ENCODE measurements around the gene MAP4K1.

Gene MAP4K1

DNA sequence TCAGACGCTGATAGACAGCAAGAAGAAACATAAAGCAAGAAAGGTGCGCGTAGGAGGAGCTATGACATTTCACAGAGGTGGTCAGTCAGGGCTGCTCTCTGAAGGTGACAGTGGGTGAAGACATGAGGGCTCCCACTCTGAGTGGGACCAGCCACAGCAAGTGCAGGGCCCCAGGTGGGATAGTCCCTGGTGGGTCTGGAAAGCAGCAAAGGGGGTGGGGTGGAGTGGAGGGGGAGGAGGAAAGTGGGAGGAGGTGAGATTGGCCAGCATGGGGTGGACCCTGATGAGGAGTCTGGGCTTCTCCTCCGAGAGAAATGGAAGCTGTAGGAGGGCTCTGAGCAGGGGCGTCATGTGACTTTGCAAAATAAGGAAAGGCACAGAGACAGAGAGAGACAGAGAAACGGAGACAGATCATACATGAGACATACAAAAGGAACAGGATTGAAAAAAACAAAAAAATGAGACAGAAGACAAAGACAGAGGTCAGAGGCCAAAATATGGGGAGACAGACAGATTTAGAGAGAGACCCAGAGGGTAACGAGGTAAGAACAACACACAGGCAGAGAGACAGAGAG lies 2.7 kb downstream of the MAP4K1 start:
- no peak for TF ChIP-seq ZNF70 (CRISPR knock-in tag; IDR thresholded peaks at IDR 0.05)
- no peak for TF ChIP-seq GLIS3 (CRISPR knock-in tag; IDR thresholded peaks at IDR 0.05)
- no peak for TF ChIP-seq RARB (CRISPR knock-in tag; IDR thresholded peaks at IDR 0.05)
- no peak for TF ChIP-seq ZNF565 (CRISPR knock-in tag; conservative IDR thresholded peaks at IDR 0.05; ENCODE audit: low read depth)
- TF ChIP-seq, protein P1, sequence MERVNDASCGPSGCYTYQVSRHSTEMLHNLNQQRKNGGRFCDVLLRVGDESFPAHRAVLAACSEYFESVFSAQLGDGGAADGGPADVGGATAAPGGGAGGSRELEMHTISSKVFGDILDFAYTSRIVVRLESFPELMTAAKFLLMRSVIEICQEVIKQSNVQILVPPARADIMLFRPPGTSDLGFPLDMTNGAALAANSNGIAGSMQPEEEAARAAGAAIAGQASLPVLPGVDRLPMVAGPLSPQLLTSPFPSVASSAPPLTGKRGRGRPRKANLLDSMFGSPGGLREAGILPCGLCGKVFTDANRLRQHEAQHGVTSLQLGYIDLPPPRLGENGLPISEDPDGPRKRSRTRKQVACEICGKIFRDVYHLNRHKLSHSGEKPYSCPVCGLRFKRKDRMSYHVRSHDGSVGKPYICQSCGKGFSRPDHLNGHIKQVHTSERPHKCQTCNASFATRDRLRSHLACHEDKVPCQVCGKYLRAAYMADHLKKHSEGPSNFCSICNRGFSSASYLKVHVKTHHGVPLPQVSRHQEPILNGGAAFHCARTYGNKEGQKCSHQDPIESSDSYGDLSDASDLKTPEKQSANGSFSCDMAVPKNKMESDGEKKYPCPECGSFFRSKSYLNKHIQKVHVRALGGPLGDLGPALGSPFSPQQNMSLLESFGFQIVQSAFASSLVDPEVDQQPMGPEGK (CRISPR knock-in tag; IDR thresholded peaks at IDR 0.05; ENCODE audit: borderline replicate concordance) = no peak
- TF ChIP-seq, protein P2, sequence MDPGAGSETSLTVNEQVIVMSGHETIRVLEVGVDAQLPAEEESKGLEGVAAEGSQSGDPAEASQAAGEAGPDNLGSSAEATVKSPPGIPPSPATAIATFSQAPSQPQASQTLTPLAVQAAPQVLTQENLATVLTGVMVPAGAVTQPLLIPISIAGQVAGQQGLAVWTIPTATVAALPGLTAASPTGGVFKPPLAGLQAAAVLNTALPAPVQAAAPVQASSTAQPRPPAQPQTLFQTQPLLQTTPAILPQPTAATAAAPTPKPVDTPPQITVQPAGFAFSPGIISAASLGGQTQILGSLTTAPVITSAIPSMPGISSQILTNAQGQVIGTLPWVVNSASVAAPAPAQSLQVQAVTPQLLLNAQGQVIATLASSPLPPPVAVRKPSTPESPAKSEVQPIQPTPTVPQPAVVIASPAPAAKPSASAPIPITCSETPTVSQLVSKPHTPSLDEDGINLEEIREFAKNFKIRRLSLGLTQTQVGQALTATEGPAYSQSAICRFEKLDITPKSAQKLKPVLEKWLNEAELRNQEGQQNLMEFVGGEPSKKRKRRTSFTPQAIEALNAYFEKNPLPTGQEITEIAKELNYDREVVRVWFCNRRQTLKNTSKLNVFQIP (CRISPR knock-in tag; IDR thresholded peaks at IDR 0.05; ENCODE audit: borderline replicate concordance, low read depth) = no peak
- no peak for TF ChIP-seq ZFP3 (CRISPR knock-in tag; IDR thresholded peaks at IDR 0.05)
- no peak for TF ChIP-seq ZC3H10 (CRISPR knock-in tag; IDR thresholded peaks at IDR 0.05)
- ATAC-seq = no peak

DNA sequence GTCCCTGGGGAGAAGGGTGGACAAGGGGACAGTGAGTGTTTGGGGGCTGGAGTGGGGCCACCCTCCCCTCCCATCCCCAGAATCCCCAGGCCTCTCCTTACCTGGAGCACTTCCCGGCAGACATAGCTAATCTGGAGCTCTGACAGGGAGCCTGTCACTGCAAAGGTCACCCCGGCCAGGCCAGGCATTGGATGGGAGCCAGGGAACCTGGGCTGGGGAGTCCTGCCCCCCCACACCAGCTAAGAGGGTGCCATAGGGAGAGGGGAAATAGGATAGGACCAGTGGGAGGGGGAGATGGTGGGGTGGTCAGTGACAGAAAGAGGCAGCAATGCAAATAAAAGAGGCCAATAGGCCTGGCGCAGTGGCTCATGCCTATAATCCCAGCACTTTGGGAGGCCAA lies 3.5 kb downstream of the MAP4K1 start:
- ATAC-seq = no peak
- TF ChIP-seq CSDC2 (CRISPR knock-in tag; IDR thresholded peaks at IDR 0.05) = no peak
- TF ChIP-seq PPARA (CRISPR knock-in tag; IDR thresholded peaks at IDR 0.05; ENCODE audit: borderline replicate concordance) = no peak
- no peak for TF ChIP-seq TCF4 (CRISPR knock-in tag; IDR thresholded peaks at IDR 0.05; ENCODE audit: borderline replicate concordance)
- no peak for TF ChIP-seq RARB (CRISPR knock-in tag; IDR thresholded peaks at IDR 0.05)
- TF ChIP-seq TOX (CRISPR knock-in tag; IDR thresholded peaks at IDR 0.05; ENCODE audit: borderline replicate concordance) = no peak
- no peak for TF ChIP-seq ZNF565 (CRISPR knock-in tag; conservative IDR thresholded peaks at IDR 0.05; ENCODE audit: low read depth)
- no peak for TF ChIP-seq ZFP3 (CRISPR knock-in tag; IDR thresholded peaks at IDR 0.05)
- no peak for TF ChIP-seq SNAI2 (CRISPR knock-in tag; IDR thresholded peaks at IDR 0.05)
- no peak for TF ChIP-seq ZC3H10 (CRISPR knock-in tag; IDR thresholded peaks at IDR 0.05)
- no peak for TF ChIP-seq ZFP30 (CRISPR knock-in tag; IDR thresholded peaks at IDR 0.05)
- no peak for TF ChIP-seq ISL1 (CRISPR knock-in tag; IDR thresholded peaks at IDR 0.05)
- no peak for TF ChIP-seq ARNTL (CRISPR knock-in tag; IDR thresholded peaks at IDR 0.05; ENCODE audit: borderline replicate concordance, low read depth)
- TF ChIP-seq, protein P3, sequence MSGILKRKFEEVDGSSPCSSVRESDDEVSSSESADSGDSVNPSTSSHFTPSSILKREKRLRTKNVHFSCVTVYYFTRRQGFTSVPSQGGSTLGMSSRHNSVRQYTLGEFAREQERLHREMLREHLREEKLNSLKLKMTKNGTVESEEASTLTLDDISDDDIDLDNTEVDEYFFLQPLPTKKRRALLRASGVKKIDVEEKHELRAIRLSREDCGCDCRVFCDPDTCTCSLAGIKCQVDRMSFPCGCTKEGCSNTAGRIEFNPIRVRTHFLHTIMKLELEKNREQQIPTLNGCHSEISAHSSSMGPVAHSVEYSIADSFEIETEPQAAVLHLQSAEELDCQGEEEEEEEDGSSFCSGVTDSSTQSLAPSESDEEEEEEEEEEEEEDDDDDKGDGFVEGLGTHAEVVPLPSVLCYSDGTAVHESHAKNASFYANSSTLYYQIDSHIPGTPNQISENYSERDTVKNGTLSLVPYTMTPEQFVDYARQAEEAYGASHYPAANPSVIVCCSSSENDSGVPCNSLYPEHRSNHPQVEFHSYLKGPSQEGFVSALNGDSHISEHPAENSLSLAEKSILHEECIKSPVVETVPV (CRISPR knock-in tag; IDR thresholded peaks at IDR 0.05) = no peak
- TF ChIP-seq, protein P2 (CRISPR knock-in tag; IDR thresholded peaks at IDR 0.05; ENCODE audit: borderline replicate concordance, low read depth) = no peak
- no peak for TF ChIP-seq BACH2 (CRISPR knock-in tag; IDR thresholded peaks at IDR 0.05; ENCODE audit: borderline replicate concordance)
- no peak for TF ChIP-seq GLIS3 (CRISPR knock-in tag; IDR thresholded peaks at IDR 0.05)
- TF ChIP-seq, protein P1 (CRISPR knock-in tag; IDR thresholded peaks at IDR 0.05; ENCODE audit: borderline replicate concordance) = no peak
- TF ChIP-seq, protein P4, sequence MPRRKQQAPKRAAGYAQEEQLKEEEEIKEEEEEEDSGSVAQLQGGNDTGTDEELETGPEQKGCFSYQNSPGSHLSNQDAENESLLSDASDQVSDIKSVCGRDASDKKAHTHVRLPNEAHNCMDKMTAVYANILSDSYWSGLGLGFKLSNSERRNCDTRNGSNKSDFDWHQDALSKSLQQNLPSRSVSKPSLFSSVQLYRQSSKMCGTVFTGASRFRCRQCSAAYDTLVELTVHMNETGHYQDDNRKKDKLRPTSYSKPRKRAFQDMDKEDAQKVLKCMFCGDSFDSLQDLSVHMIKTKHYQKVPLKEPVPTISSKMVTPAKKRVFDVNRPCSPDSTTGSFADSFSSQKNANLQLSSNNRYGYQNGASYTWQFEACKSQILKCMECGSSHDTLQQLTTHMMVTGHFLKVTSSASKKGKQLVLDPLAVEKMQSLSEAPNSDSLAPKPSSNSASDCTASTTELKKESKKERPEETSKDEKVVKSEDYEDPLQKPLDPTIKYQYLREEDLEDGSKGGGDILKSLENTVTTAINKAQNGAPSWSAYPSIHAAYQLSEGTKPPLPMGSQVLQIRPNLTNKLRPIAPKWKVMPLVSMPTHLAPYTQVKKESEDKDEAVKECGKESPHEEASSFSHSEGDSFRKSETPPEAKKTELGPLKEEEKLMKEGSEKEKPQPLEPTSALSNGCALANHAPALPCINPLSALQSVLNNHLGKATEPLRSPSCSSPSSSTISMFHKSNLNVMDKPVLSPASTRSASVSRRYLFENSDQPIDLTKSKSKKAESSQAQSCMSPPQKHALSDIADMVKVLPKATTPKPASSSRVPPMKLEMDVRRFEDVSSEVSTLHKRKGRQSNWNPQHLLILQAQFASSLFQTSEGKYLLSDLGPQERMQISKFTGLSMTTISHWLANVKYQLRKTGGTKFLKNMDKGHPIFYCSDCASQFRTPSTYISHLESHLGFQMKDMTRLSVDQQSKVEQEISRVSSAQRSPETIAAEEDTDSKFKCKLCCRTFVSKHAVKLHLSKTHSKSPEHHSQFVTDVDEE (CRISPR knock-in tag; IDR thresholded peaks at IDR 0.05) = no peak
